NCI-H82 (cell line): ENCODE data around the gene EYS.
"Not testable (repeated sequence)": the region's sequence is repeated elsewhere in the genome, so short reads cannot be mapped to it uniquely, and the experiment has no call there.

Experiments used
- DNase-seq: peaks from one replicate; lab custom pipeline; 2025; lab: John Stamatoyannopoulos, UW

Gene EYS

DNA sequence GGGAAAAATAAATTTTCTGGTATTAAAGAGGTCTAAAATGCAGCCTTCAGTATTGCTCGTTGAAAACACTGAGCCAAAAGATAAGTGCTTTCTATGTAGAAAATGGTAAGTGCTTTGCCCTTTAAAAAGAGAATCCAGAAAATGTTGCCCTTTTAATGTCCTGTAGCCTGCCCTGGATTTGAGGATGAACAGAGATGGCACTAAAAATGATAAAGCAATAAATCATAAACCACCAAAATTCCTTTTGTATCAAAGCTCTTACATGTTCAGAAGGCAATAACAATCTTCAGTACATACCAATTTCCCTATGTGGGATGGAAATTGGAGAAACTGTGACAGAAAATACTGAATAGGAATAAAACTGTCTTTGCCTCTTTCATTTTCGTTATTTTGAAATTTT lies 1665.7 kb downstream of the EYS start:
- DNase-seq, result no peak

DNA sequence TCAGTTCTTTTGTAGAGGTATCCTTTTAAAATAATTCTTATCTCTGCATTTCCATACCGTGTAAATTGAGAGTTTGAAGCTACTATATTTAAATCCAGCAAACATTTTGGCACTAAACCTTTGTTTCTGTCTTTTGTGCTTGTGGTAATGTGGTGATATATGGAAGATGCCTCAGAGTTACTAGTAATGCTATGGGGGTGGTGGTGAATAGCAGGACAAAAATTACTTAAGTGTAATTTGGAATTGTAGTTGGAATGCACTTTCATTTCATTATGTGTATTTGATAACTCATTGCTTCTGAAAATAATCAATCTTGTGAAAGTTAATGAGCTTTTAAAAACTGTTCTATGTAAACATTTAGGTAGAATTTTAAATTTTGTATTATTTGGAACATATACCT lies 1666.9 kb downstream of the EYS start:
- DNase-seq, result no peak

DNA sequence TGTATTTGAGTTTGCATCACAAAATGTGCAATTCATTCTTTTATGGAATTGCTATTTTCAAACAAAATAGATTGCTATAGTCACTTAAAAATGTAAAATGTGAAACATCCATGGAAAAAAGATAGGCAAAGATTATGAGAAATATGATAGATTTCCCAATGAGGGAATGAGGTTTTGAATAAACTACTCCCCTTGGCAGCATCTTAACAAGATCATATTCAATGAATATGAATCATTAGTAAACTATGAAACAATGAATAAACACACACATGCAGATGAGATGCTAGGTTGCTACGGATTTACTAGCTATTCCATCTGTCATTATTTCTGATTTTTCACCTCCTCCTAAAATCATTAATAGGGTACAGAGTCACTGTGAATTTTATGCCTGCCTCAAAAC lies 1669.6 kb downstream of the EYS start:
- DNase-seq, result no peak

DNA sequence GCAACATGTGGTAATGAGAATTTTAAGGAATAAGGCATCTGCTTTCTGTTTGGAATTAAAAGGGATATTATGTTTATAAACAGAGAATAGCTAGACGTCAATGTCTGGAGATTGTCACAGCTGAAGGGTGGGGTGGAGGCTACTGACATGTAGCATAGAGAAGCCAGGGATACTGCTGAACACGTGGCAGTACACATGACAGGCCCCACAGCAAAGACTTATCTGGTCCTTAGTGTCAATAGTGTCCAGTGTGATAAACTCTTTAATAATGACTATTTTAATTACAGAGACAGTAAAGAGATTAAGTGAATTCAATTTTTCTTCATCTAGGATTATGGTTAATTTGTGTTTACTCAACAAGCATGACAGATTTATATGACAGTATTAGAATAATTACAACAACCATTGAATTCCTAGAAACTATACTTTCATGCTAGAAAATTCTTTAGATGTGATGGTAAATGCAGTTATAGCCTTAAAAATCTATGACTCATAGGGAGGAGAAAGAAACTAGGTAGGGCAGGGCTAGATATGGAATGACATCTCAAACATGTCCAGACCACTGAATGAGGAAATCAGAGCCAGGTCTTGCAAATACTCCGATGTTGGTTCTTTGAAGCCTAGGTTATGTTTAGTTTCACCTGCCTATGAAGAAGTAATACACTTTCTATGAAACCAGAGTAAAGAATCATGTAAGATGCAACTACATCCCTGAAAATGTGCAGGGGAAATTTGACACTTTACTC lies 1671.9 kb downstream of the EYS start:
- peak; percentile 24 for DNase-seq

DNA sequence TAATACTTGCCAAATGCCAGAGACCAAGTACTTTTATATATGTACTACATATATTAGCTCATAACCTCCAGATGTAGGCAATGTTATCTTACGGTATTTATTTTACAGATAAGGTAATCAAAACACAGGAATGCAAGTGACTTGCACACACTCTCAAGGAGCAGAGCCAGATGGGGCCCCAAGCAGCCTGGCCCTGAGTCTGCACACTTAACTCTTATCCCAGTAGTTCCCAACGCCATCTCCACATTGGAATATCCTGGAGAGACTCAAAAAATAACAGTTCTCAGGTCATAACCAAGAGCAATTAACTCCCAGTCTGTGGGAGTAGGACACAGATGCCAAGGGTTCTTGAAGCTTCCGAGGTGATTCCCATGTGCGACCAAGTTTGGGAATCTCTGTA lies 1672.7 kb downstream of the EYS start:
- no peak for DNase-seq

DNA sequence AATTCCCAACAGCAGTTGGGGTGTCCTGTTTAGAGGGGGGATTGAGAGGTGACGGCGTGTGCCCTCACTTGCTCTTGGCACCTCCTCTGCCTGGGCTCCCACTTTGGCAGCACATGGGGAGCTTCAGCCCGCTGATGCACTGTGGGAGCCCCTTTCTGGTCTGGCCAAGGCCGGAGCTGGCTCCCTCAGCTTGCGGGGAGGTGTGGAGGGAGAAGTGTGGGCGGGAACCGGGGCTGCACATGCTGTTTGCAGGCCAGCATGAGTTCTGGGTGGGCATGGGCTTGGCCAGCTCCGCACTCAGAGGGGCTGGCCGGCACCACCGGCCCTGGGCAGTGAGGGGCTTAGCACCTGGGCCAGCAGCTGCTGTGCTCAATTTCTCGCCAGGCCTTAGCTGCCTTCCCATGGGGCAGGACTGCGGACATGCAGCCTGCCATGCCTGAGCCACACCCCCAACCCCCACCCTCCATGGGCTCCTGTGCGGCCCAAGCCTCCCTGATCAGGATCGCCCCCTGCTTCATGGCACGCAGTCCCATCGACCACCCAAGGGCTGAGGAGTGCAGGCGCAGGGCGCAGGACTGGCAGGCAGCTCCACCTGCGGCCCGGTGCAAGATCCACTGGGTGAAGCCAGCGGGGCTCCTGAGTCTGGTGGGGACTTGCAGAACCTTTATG lies 1675.9 kb downstream of the EYS start:
- not testable (repeated sequence) for DNase-seq

DNA sequence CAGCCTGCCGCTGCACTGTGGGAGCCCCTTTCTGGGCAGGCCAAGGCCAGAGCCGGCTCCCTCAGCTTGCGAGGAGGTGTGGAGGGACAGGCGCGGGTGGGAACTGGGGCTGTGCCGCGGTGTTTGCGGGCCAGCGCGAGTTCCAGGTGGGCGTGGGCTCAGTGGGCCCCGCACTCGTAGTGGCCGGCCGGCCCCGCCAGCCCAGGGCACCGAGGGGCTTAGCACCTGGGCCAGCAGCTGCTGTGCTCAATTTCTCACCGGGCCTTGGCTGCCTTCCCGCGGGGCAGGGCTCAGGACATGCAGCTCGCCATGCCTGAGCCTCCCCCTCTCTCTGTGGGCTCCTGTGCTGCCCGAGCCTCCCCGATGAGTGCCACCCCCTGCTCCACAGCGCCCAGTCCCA lies 1683.3 kb downstream of the EYS start:
- DNase-seq, result no peak

DNA sequence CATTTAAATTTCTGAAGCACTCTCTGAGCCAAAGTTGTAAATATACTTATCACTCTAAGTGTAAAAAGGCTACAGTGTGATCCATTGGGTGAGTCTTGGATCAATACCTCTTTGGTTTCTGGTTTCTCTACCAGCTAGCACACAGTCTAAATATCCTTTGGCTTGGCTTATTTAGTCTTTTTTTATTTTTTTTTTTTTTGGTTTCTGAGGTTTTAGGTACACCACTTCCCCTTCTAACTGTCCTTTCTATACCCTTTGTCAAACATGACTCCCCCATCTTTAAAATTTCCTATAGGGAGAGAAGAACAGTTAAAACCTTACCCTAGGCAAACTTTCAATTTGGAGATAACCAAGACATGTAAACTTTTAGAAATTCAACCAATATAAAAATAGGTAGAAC lies 1692.4 kb downstream of the EYS start:
- DNase-seq, result no peak

- no peak for DNase-seq
Observed at GRCh38 chr6:64013011-64013410, 1694.0 kb downstream of the EYS start.

GRCh38 chr6:64012351-64013001 lies 1694.5 kb downstream of the EYS start:
- peak; percentile 71 for DNase-seq

DNA sequence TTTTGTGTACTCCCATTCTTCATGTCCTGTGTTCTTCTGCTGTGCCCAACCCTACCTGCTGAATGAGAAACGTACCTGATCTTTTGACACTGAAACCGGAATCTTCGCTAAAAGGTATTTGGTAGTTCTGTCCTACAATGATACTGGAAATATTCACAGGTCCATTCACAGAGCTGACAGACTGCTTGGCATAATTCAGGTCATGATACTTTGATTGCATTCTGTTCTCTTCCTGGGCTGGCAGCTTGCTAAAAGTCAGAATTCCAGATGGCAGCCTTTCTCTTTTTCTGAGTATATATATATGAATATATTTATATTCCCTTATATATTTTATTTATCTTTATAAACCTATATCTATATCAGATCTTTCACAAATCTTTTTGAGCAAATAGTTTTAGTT lies 1696.4 kb downstream of the EYS start:
- no peak for DNase-seq

DNA sequence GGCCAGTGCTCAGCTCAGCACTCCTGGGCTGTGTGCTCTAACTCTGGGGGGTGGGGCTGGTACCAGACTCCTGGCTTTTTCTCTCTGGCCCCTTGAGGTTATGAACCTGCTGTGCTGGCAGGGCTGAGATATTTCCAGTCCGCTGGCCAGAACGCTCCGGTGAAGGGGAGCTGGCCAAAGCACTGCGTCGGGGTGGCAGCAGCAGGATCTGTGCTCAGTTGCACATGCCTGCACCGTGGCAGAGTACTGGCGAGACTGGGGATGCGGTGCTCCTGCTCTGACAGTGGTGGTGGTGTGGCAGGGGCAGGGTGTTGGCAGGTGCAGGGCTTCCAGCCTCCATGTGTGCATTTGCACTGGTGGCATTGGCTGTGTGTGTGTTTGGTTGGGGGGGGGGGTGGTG lies 1697.0 kb downstream of the EYS start:
- no peak for DNase-seq

GRCh38 chr6:64006246-64006645 lies 1700.8 kb downstream of the EYS start:
- DNase-seq, result no peak

GRCh38 chr6:64000818-64001491 lies 1706.1 kb downstream of the EYS start:
- peak; percentile 94 for DNase-seq

DNA sequence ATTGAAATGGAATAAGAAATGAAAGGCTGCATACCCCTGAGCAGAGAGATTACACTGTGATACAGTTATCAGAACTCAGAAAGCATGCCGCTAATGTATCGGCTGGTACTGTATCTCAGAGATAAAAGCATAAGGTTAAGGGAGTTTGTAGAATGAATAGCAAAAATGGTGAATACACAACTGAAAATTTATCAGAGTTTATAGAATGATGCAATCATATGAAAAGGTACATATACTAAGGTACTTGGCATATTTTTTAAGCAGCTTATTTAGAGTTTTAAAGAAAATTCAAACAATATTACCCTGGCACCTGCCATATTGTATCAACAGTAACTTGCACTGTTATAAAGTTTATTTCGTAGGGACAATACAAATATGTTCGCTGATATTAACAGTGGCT lies 1707.4 kb downstream of the EYS start:
- DNase-seq, result no peak

GRCh38 chr6:63998991-63999390 lies 1708.0 kb downstream of the EYS start:
- no peak for DNase-seq

DNA sequence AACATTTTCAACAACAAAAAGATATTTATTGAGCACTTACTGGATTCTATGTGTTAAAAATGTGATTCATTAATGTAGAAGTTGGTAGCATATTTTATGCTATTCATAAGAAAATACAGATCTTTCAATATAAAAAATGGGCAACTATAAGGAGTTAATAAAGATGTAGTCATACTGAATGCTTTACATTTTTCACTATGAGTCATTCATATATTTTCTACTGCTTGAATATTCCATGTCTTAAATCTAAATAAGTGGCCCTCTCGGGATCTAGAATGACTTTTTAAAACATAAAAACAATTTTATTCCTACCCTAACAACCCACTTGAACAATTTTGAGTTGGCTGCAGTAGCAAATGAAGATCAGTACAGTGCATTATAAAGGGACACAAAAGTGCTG lies 1709.3 kb downstream of the EYS start:
- no peak for DNase-seq

DNA sequence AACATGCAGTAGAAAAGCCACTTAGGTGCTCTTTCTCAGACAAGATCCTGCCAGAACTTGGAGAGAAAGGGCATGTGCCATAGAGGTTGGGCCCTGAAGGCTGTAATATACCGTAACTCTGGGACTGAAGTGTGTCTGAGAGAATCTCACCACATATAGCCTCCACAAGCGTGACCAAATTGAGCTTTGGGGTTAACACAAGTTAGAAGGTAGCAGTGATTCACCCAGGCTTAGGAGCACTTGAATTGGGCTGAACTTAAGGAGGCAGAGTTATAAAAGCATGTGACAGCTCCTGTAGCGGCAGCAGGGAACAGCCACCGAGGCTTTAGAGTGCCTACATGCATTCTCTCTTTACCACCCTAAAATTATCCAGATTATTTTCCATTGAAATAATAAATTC lies 1709.8 kb downstream of the EYS start:
- DNase-seq, result no peak

DNA sequence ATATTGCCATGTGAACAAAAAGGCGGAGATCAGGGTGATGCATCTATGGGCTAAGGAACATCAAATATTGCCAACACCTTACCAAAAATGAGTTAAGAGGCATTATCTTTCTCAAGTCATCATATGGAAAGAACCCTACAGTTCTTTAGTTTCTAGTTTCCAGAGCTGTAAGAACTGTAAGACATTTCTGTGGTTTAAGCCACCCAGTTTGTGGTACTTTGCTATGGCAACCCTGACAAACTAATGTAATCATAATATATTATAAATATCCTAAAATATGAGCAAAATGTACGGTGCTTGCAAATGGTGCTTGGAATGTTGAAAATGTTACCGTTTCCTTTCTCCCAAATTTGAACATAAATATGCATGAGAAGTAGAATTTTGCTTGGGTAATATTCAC lies 1721.8 kb downstream of the EYS start:
- no peak for DNase-seq

DNA sequence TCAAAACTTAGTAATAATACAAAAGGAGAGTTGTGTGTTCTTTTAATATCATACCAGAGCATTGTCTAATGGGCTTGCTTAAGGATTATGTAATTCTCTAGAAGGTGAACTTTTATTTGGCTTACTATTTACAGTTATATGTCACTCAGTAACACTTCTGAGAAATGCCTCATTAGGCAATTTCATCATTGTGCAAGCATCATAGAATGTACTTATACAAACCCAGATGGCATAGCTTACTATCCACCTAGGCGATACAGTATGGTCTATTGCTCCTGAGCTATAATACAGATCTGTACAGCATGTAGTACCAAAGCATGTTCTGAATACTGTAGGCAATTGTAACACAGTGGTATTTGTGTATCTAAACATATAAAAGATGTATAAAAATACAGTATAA lies 1731.3 kb downstream of the EYS start:
- no peak for DNase-seq

DNA sequence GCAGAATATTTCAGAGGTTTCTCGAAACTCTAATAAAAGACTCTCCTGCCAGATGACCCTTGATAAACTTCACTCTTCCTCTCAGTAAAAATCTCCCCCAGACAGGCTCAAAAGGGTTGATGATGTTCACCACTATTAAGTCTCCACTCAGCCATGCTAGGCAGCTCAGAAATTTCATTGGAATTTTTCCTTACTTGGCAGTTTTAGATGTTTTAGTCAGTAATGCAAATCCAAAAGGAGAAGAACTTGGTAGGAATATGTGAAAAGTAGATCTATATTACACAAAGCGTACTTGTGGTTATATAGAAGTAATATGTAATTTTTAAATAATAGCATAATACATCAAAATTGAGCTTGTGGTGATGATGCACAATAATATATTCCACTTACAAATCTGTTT lies 1738.4 kb downstream of the EYS start:
- DNase-seq, result no peak

DNA sequence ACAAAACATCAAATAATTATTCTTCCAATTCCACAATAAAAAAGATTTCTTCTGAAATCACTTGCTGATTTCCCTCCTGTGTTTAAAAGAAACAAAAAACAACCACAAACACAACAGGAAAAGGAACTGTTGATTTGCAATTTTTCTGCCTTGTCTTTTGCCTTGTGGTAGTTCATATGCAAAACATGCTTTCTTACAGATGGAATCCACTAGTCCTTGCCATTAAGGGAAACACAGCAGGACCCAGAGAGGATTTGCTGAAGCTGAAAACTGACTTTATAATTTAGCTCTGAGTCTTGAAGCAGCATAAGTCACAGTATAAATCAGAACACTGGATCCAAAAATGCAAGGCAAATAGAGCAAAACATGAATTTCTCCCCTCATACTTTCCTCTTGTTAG lies 1742.7 kb downstream of the EYS start:
- DNase-seq, result no peak

DNA sequence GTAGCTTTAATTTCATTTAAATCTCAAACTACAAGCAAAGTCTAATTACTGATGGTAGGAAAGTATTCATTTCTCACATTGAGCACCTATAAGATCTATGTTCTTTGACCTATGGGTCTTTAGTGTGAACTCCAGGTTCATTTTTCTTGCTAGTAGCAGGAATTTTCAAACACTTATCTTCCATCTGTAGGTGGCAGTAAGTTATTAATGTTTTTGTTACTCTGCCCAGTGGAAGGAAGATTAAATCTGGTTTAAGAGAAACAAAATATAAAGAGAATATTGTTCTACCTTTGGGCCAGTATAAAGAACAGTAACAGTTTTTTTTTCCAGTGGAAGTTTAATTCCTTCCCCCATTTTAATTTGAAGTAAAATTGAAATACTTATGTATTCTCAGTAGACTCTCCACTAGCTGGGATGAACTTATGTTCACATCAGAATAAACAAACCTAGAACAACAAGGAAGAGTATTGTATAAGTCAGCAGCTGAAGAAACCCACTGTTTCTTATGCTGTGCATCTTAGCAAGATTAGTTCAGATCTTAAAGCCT lies 1743.2 kb downstream of the EYS start:
- DNase-seq, result no peak
